Activated CD4-positive, alpha-beta T cell treated with anti-CD3 and anti-CD28 coated beads, Interleukin-2, amount 50 U/mL, for 24 hours (primary cell): ENCODE data around the gene ZNF701.
"Not testable (repeated sequence)": the region's sequence is repeated elsewhere in the genome, so short reads cannot be mapped to it uniquely, and the experiment has no call there.

Source experiments
- DNase-seq, 2 donors: peaks; one replicate each; pipeline ENCODE4 v3.0.0-alpha.2; 2020; ENCODE audit warnings: low read depth in 1 of 2, low spot score in 1 of 2

ZNF701 gene

GRCh38 chr19:52566121-52566520, 4.0 kb upstream of the ZNF701 start:
- DNase-seq: no peak

DNA sequence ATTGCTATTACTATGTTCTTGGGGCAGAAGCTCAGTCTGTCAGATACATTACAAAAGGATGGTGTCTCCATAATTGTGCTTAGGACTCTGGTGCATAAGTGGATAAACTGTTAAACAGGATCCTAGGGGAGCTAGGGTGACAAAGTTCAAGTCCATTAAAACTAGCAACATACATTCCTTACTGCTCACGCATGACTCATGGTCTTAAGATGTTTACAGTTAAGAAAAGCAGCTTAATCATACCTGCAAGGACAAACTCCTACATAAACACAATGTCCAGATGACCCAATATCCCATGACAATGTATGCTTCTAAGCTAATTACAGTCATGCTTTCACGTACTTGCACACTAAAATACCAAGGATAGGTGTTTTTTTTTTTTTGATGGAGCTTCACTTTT, 3.5 kb upstream of the ZNF701 start:
- DNase-seq: no peak

DNA sequence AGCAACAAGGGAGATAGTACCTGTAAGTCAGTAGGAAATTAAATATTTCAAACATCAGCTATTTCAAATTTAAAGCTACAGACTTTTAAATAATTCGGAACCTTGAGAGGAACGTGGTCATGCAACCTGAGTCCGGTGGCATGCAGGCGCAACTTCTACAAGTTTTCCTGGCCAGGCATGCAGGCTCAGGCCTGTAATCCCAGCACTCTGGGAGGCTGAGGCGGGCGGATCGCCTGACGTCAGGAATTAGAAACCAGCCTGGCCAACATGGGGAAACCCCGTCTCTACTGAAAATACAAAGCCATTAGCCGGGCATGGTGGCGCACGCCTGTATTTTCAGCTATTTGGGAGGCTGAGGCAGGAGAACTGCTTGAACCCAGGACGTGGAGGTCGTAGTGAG, 2.2 kb upstream of the ZNF701 start:
- no peak for DNase-seq

GRCh38 chr19:52569638-52569999, 468 bp upstream of the ZNF701 start:
- not testable (repeated sequence) for DNase-seq

GRCh38 chr19:52584736-52585440, 14.8 kb downstream of the ZNF701 start:
- DNase-seq: no peak

GRCh38 chr19:52585604-52586003, 15.5 kb downstream of the ZNF701 start:
- no peak for DNase-seq

DNA sequence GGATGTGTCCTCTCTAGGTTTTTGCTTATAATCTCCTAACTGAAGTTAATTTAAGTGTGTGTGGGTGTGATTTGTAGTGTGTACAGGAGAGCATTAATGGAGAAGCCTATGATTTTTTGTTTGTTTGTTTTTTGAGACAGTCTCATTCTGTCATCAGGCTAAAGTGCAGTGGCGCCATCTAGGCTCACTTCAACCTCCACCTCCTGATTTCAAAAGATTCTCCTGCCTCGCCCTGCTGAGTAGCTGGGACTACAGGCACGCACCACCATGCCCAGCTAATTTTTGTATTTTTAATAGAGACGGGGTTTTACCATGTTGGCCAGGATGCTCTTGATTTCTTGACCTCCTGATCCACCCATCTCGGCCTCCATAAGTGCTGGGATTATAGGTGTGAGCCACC, 20.6 kb downstream of the ZNF701 start:
- DNase-seq: no peak

DNA sequence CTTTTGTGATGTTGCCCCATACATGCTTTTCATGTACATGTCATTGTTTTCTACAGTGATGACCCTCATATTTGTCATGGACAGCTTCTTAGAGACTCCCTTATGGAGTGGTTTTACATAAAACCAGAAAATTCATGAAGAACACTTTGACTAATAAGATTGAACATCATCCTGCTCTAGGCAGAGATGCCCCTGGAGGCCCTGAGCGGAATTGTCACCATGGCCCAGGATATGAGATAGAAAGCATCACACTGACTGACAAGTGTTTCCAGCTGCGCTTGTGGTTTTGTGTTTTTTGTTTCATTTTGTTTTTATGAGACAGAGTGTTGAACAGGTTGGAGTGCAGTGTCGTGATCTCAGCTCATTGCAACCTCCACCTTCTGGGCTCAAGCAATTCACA, 22.2 kb downstream of the ZNF701 start:
- DNase-seq: no peak

DNA sequence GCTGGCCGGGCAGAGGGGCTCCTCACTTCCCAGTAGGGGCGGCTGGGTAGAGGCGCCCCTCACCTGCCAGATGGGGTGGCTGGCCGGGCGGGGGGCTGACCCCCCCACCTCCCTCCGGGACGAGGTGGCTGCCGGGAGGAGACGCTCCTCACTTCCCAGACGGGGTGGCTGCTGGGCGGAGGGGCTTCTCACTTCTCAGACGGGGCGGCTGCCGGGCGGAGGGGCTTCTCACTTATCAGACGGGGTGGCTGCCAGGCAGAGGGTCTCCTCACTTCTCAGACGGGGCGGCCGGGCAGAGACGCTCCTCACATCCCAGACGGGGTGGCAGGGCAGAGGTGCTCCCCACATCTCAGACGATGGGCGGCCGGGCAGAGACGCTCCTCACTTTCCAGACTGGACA, 23.4 kb downstream of the ZNF701 start:
- DNase-seq: not testable (repeated sequence)

- no peak for DNase-seq
These were observed 29.2 kb downstream of the ZNF701 start for GRCh38 chr19:52599241-52599640.

DNA sequence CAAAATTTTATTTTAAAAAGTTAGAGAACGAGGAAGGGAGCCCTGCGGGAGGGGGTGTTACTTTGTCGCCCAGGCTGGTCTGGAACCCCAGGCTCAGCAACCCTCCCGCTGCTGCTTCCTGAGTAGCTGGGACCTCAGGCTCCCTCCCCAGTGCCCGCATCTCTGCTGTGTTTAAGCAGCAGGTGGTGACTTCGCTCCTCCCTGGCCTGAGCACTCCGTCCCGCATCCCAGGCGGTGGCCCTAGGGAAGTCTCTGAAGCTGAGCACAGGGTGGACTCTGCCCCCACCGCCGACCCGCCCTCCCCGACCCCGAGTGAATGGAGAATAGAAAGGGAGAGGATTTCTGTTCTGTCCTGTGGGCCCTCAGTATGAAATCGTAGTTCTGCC, 30.5 kb downstream of the ZNF701 start:
- DNase-seq: no peak

DNA sequence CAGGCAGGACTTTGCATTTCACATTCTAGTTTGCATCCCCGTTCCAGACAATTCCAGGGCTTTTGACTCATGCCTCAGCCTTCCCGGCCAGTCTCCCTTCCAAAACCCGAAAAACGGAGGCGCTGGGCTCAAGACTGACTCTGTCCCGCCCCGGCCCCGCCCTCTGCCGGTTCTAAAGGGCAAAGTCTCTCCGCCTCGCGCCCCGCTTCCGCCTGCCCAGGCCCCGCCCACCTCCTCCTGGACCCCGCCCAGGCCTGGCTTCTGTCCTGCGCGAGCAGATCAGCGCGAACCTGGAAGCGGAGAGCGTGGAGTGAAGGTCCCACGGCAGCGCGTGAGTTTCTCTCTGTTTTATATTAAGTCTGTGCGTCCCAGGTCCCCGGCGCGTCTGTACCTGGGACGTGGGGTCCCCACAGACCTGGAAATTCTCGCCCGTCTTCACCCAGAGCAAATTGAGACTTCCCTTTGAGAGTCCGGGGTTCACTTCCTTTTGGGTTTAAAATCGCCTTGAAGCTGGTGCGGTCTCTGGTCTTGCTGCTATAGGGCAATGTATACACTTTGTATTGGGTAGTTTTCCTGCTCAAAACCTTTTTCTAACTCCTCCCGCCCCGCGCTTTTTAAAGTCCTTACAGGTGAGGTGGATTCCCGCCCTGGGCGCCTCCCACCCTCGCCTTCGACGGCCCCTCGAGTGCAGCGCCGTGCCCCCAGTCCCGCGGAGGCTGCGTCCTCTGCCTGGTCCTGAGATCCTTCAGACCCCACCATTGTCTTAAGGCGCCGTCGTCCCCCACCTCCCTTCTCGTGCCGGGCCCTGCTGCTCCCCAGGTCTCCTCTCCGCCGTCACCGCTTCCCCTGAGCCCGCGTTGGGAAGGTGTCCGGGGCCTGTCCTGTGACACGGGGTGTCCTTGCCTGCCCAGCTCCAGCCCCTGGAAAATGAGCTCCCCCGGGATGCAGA, 31.2 kb downstream of the ZNF701 start:
- DNase-seq: peak; percentile 89 to 91

GRCh38 chr19:52601974-52602366, 31.9 kb downstream of the ZNF701 start:
- not testable (repeated sequence) for DNase-seq

DNA sequence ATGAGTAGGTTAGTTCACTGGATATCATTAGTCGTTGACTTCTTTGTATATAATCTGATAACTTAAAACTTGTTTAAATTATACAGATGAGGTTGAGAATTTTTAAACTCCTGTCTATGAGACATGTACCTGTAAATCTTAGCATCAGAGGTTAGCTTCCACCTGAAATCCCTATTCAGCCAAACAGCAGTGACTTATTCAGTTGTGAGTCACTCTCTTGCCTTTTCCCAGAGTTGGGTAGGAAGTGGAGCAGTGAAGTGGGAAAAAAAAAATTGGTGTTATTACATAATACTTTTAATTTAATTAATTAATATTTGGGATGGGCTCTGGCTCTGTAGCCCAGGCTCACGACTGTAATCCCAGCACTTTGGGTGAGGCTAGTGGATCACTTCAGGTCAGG, 32.9 kb downstream of the ZNF701 start:
- DNase-seq: no peak

- DNase-seq: no peak
These were observed 33.6 kb downstream of the ZNF701 start for GRCh38 chr19:52603558-52604207.

DNA sequence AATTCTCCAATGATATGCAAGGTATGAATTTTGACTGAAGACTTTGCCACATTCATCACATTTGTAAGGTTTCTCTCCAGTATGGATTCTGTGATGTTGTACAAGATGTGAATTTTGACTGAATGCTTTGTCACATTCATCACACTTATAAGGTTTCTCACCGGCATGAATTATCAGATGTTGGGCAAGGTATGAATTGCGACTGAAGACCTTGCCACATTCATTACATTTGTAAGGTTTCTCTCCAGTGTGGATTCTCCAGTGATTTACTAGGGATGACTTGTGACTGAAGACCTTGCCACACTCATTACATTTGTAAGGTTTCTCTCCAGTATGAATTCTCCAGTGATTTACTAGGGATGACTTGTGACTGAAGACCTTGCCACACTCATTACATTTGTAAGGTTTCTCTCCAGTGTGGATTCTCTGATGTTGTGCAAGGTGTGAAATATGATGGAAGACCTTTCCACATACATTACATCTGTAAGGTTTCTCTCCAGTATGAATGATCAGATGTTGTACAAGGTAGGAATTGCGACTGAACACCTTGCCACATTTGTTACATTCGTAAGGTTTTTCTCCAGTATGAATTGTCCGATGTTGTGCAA, 43.3 kb downstream of the ZNF701 start:
- DNase-seq: no peak

DNA sequence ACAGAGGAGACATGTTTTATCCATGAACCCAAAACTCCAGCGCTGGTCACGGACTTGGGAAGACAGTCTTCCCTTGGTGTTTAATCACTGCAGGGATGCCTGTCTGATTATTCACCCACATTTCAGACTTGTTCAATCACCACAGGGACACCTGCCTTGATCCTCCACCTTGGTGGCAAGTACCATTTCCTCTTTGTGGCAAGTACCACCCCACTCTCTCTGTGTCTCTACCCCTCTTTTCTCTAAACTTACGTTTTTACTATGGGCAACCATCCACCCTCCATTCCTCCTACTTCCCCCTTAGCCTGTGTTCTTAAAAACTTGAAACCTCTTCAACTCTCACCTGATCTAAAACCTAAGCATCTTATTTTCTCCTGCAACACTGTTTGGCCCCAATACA, 51.3 kb downstream of the ZNF701 start:
- DNase-seq: no peak

DNA sequence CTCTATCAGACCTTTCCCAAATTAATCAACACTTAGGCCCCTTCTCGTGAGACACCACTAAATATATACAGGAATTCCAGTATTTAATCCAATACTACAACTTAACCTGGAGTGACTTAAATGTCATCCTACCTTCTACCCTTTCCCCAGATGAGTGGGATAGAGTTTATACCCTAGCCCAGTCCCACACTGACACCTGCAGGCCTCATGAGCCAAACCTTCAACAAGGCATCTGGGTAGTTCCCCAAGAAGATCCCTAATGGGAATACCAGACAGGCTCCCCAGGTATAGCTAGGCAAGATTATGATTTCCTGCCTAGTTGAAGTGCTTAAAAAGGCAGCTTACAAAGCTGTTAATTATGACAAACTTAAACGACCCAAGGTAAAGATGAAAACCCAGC, 52.2 kb downstream of the ZNF701 start:
- DNase-seq: no peak

GRCh38 chr19:52626915-52627314, 56.8 kb downstream of the ZNF701 start:
- no peak for DNase-seq

GRCh38 chr19:52627441-52627840, 57.4 kb downstream of the ZNF701 start:
- not testable (repeated sequence) for DNase-seq

GRCh38 chr19:52635786-52636570, 65.9 kb downstream of the ZNF701 start:
- no peak for DNase-seq
